Sigmoid colon (tissue), 7 donors: ENCODE measurements around the gene TNIP2. TPM values are rescaled to one million over a fixed set of nuclear protein-coding genes. Genes with fewer than 3 reads are reported as not detected.
A peak's percentile ranks its signal among the peaks of the same experiment; 100 is the strongest.

Experiments
- DNase-seq: peaks from one replicate; pipeline ENCODE4 v3.0.0-alpha.2; 2019
- H3K27ac ChIP-seq, 4 donors: fragments of 200-600 bp; sonication (generic); one replicate each; pipeline ENCODE4 v1.5.1; 2016 to 2019; ENCODE audit warnings: mild to moderate bottlenecking in 1 of 4
- H3K27me3 ChIP-seq, 3 donors: fragments of 200-600 bp; sonication (generic); one replicate each; pipeline ENCODE4 v1.5.1; 2019; ENCODE audit warnings: mild to moderate bottlenecking in 1 of 3
- H3K36me3 ChIP-seq, 4 donors: fragments of 200-600 bp; sonication (generic); one replicate each; pipeline ENCODE4 v1.5.1; 2016 to 2019
- H3K4me1 ChIP-seq, 4 donors: fragments of 200-600 bp; sonication (generic); one replicate each; pipeline ENCODE4 v1.5.1; 2017 to 2019
- H3K4me3 ChIP-seq, 4 donors: fragments of 200-600 bp; sonication (generic); one replicate each; pipeline ENCODE4 v1.5.1; 2017 to 2019; ENCODE audit warnings: mild to moderate bottlenecking in 2 of 4, moderate library complexity in 1 of 4
- H3K9me3 ChIP-seq, 4 donors: fragments of 200-600 bp in 3 of 4; sonication (generic) in 3 of 4; one replicate each; pipeline versions ENCODE4 v1.5.1 to v1.6.1; 2013 to 2019
- EP300 ChIP-seq, 4 donors: sonication (generic); formaldehyde crosslinking; IDR thresholded peaks; one replicate each; pipeline ENCODE4 v1.6.1; 2017; ENCODE audit warnings: antibody characterized with exemption in 4 of 4
- POLR2A ChIP-seq, 2 donors: fragments of 450-650 bp; IDR thresholded peaks; one replicate each; pipeline ENCODE4 v1.6.1; 2016; ENCODE audit warnings: antibody characterized with exemption in 2 of 2, mild to moderate bottlenecking in 2 of 2, moderate library complexity in 2 of 2
- POLR2AphosphoS5 ChIP-seq, 4 donors: sonication (generic); formaldehyde crosslinking; IDR thresholded peaks; one replicate each; pipeline ENCODE4 v1.6.1; 2017; ENCODE audit warnings: antibody characterized with exemption in 4 of 4
- WGBS, 2 donors: extraction: QIAGEN DNeasy Blood & Tissue Kit; methylation state at CpG; one replicate each; pipeline ENCODE4 v1.1.7; 2013; 5-methylcytosine and 5-hydroxymethylcytosine counted together
- intact Hi-C: fragments of 100-400 bp; cut with DNase I; formaldehyde crosslinking; loops from one replicate; pipeline ENCODE4 v1.15.1; 2023
- polyA plus RNA-seq, 3 donors: library from polyadenylated mRNA; stranded (reverse); fragments of 200-250 nt; gene quantifications; one replicate each; pipeline ENCODE4 v1.2.3, GENCODE V29; 2013
- total RNA-seq, 4 donors: library from RNA; depleted of rRNA; stranded (reverse); fragments of >200 nt; gene quantifications; one replicate each; pipeline ENCODE4 v1.1.0, GENCODE V29; 2016
- TF ChIP-seq, protein P1 (sequence below), 4 experiments: fragments of 450-650 bp in 3 of 4; fragments of 200-600 bp in 1 of 4; IDR thresholded peaks; one replicate each; pipeline ENCODE4 v1.5.1; 2016 to 2019; ENCODE audit warnings: antibody characterized with exemption in 4 of 4, mild to moderate bottlenecking in 3 of 4, moderate library complexity in 2 of 4
- donor health status: healthy with polysubstance abuse.
- donor health status: Bipolar disorder and iron deficiency.
- donor health status: healthy.

The TNIP2 gene
- total and polyA plus RNA-seq, 7 donors: 51.7 to 68.8 (median 65.0) TPM

DNA sequence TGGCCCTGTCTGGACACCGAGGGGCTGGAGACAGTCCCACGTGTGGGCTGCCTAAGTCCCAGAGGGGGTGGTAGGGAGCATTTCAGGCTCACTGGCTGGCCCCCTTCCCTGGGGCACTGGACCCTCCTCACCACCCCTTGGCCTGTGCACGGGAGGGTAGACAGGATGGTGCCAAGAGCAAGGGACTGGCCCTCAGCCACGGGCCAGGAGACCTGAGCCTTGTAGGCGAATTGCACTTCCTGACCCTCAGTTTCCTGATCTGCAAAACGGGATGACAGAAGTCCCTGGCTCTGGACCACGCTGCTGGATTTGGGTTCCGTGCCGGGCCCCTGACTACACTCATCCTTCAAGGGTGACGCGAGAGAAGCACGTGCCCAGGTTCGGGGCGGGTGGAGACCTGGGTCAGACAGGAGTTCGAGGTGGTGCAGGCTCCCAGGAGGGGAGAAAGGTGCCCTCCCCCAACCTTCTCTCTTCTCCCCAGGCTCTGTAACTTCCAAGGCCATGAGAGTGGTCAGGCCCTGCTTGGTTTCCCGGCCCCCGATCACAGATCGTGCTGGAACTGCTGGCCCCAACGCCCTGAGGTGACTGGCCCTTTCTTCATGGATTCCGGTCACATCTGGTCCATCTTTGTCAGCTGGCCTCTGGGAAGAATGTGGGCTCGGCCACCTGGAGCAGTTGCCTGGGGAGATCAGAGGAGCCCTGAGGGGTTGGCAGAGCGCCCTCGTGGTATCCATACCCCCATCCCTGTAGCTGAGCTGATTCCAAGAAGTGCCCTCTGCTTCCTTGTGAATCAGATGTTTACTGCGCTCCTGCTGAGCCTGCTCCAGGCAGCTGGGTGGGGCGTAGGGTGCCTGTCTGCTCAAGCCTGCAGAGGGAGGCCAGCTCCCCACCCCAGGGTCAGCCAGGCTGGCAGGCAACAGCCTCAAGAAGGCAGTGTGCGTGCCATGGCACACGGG, 40.0 kb upstream of the TNIP2 start:
- no peaks in the 10 kb centered on the region for H3K9me3 ChIP-seq
- DNase-seq: peak; percentile 70
- H3K36me3 ChIP-seq: no peaks in the 10 kb centered on the region
- no peak overlapping the region for H3K4me3 ChIP-seq
- 41 to 76% methylated on average over 27 of the region's 27 CpGs for WGBS, 2 donors
- intact Hi-C loops: no loop called here
- H3K27me3 ChIP-seq: no peaks in the 10 kb centered on the region
- H3K4me1 ChIP-seq: peaks cover 0 to 82% (median 74%) of the 10 kb centered on the region in 4 donors
- TF ChIP-seq POLR2AphosphoS5 (IDR thresholded peaks at IDR 0.05) (peak in 2 of 4 donors; percentile 22 to 42), POLR2A (IDR thresholded peaks at IDR 0.05) (peak in 1 of 2 donors; percentile 26), EP300 (IDR thresholded peaks at IDR 0.05) (no peak)
- TF ChIP-seq, protein P1, sequence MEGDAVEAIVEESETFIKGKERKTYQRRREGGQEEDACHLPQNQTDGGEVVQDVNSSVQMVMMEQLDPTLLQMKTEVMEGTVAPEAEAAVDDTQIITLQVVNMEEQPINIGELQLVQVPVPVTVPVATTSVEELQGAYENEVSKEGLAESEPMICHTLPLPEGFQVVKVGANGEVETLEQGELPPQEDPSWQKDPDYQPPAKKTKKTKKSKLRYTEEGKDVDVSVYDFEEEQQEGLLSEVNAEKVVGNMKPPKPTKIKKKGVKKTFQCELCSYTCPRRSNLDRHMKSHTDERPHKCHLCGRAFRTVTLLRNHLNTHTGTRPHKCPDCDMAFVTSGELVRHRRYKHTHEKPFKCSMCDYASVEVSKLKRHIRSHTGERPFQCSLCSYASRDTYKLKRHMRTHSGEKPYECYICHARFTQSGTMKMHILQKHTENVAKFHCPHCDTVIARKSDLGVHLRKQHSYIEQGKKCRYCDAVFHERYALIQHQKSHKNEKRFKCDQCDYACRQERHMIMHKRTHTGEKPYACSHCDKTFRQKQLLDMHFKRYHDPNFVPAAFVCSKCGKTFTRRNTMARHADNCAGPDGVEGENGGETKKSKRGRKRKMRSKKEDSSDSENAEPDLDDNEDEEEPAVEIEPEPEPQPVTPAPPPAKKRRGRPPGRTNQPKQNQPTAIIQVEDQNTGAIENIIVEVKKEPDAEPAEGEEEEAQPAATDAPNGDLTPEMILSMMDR (IDR thresholded peaks at IDR 0.05): no peak
- peak overlapping the region; percentile 71 to 81 (median 79) for H3K27ac ChIP-seq

- no peaks in the 10 kb centered on the region for H3K36me3 ChIP-seq
- H3K4me3 ChIP-seq: peak overlapping the region in 2 of 4 donors; percentile 10 to 76
- H3K27ac ChIP-seq: peak overlapping the region; percentile 71 to 81 (median 79)
- H3K4me1 ChIP-seq: peaks cover 0 to 74% (median 67%) of the 10 kb centered on the region in 4 donors
- intact Hi-C loops: no loop called here
- H3K27me3 ChIP-seq: no peaks in the 10 kb centered on the region
- WGBS, 2 donors: 87 to 92% methylated on average over 17 of the region's 17 CpGs
- no peaks in the 10 kb centered on the region for H3K9me3 ChIP-seq
- DNase-seq: peak; percentile 52
- TF ChIP-seq EP300 (IDR thresholded peaks at IDR 0.05): no peak
- no peak for TF ChIP-seq POLR2AphosphoS5 (IDR thresholded peaks at IDR 0.05)
- no peak for TF ChIP-seq POLR2A (IDR thresholded peaks at IDR 0.05)
Measured at GRCh38 chr4:2795300-2795892, 39.3 kb upstream of the TNIP2 start.

- intact Hi-C loops: loop anchor here (5.0 kb wide), 1 partner anchor 37 kb away; the partner anchor contains the start of gene TNIP2
- peaks cover 0 to 67% (median 60%) of the 10 kb centered on the region in 4 donors for H3K4me1 ChIP-seq
- peak in 3 of 4 donors; percentile 15 to 48 (median 35) for TF ChIP-seq POLR2AphosphoS5 (IDR thresholded peaks at IDR 0.05)
- no peak for TF ChIP-seq EP300 (IDR thresholded peaks at IDR 0.05)
- DNase-seq: peak; percentile 78
- no peaks in the 10 kb centered on the region for H3K27me3 ChIP-seq
- H3K9me3 ChIP-seq: no peaks in the 10 kb centered on the region
- H3K4me3 ChIP-seq: peak overlapping the region in 2 of 4 donors; percentile 71 to 76
- H3K27ac ChIP-seq: peak overlapping the region; percentile 71 to 81 (median 79)
- H3K36me3 ChIP-seq: no peaks in the 10 kb centered on the region
- 44 to 60% methylated on average over 11 of the region's 11 CpGs for WGBS, 2 donors
Measured at GRCh38 chr4:2794486-2795299, 38.6 kb upstream of the TNIP2 start.

DNA sequence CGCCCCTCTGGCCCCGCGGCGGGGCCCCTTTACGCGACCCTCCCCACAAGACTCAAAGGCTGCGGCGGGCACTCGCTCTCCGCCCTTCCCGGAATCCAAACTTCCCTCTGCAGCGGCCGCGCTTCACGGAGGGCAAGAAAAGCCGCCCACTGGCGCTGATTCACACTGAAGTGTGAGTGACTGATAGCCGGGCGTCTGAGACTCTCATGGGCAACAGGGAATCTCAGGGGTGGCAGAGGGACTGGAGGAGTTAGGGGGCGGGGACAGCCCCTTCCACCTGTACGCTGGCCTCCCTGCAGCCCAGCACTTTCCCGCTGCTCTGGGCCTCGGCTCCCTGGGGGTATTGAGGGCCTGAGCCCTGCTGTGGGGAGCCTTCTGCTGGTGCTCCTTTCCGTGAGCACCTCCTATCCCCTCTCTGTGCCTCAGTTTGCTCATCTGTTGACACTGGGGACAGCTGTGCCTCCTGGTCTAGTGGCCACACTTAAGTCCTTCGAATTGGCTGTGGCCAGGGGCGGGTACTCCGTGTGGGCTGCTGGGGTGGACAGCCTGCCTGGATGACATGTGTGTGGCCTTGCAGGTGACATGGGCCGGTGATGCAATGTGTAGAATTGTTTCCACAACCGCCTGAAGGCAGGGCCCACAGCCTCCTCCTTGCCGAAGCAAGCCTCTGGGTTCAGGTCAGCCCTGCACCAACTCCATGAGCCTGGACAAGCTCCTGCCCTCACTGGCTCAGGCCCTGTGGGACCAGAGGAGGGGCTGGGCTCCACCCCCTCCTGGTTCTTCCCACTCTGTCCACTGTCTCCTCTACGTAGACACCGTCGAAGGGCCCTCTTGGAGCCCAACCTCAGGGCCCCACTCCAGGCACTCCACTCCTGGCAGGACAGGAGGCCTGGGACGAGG, 37.7 kb upstream of the TNIP2 start:
- DNase-seq: peak; percentile 71
- TF ChIP-seq POLR2AphosphoS5 (IDR thresholded peaks at IDR 0.05) (peak in 1 of 4 donors; percentile 6), EP300 (IDR thresholded peaks at IDR 0.05) (no peak), POLR2A (IDR thresholded peaks at IDR 0.05) (no peak)
- TF ChIP-seq, protein P1 (IDR thresholded peaks at IDR 0.05): no peak
- Histone ChIP-seq H3K9me3 (no peaks in the 10 kb centered on the region), H3K27me3 (no peaks in the 10 kb centered on the region), H3K4me1 (peaks cover 0 to 61% (median 56%) of the 10 kb centered on the region in 4 donors), H3K27ac (peak overlapping the region; percentile 71 to 81 (median 79)), H3K4me3 (peak overlapping the region; percentile 50 to 76 (median 64)), H3K36me3 (no peaks in the 10 kb centered on the region)
- intact Hi-C loops: loop anchor here (5.0 kb wide), 1 partner anchor 37 kb away; the partner anchor contains the start of gene TNIP2
- WGBS, 2 donors: 9 to 22% methylated on average over 34 of the region's 34 CpGs
